Ovary (tissue), 3 donors: Measurements from ENCODE around the gene NAALADL2.

Source experiments
- CTCF ChIP-seq, 3 donors: fragments of 450-650 bp in 2 of 3; fragments of 200-600 bp in 1 of 3; IDR thresholded peaks; one replicate each; pipeline versions ENCODE4 v1.5.1 to v1.8.0; 2016 to 2022; ENCODE audit warnings: antibody characterized with exemption in 3 of 3, mild to moderate bottlenecking in 1 of 3
- EP300 ChIP-seq: sonication (generic); formaldehyde crosslinking; IDR thresholded peaks from one replicate; pipeline ENCODE4 v1.6.1; 2017; ENCODE audit warnings: antibody characterized with exemption
- POLR2A ChIP-seq: fragments of 450-650 bp; IDR thresholded peaks from one replicate; pipeline ENCODE4 v1.6.1; 2017; ENCODE audit warnings: antibody characterized with exemption, mild to moderate bottlenecking, moderate library complexity
- donor health status: DM: no; HTN: no; CAD: no.

- TF ChIP-seq CTCF (IDR thresholded peaks at IDR 0.05): no peak
- no peak for TF ChIP-seq POLR2A
- TF ChIP-seq EP300: no peak
These were observed 884.7 kb downstream of the NAALADL2 start for GRCh38 chr3:175743733-175744400.
